ENCODE data around the gene DNAJA4.

DNA sequence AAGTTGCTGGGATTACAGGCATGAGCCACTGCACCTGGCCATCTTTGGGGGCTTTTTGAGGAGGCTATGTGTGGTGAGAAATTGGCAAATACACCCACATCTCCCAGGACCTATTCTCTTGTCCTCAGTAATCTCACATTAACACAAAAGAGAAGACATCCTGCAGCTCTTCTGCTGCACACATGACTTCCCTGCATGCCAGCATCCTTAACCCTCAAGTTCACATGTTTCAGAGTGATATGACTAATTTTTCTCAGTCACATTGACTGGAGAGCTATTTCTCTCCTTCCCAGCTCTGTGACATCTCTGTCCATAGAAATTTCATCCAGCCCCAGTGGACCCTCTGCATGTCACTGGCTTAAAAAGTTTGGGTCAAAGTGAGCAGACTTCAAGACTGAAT lies 37.0 kb downstream of the DNAJA4 start:
- no peak for TF ChIP-seq EP300 (IDR thresholded peaks at IDR 0.05)
- TF ChIP-seq, protein P1, sequence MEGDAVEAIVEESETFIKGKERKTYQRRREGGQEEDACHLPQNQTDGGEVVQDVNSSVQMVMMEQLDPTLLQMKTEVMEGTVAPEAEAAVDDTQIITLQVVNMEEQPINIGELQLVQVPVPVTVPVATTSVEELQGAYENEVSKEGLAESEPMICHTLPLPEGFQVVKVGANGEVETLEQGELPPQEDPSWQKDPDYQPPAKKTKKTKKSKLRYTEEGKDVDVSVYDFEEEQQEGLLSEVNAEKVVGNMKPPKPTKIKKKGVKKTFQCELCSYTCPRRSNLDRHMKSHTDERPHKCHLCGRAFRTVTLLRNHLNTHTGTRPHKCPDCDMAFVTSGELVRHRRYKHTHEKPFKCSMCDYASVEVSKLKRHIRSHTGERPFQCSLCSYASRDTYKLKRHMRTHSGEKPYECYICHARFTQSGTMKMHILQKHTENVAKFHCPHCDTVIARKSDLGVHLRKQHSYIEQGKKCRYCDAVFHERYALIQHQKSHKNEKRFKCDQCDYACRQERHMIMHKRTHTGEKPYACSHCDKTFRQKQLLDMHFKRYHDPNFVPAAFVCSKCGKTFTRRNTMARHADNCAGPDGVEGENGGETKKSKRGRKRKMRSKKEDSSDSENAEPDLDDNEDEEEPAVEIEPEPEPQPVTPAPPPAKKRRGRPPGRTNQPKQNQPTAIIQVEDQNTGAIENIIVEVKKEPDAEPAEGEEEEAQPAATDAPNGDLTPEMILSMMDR (IDR thresholded peaks at IDR 0.05), result no peak
- TF ChIP-seq POLR2A (IDR thresholded peaks at IDR 0.05), result no peak
